Measurements from ENCODE around the gene TACR1. TPM values are rescaled to one million over a fixed set of nuclear protein-coding genes. Genes with fewer than 3 reads are reported as not detected.

TACR1 gene
- total and polyA plus RNA-seq, 2 of the 8 experiments (the other 6 are each of a cell fraction or from before 2014, with no cell fraction given), result 0.09 to 0.37 TPM

DNA sequence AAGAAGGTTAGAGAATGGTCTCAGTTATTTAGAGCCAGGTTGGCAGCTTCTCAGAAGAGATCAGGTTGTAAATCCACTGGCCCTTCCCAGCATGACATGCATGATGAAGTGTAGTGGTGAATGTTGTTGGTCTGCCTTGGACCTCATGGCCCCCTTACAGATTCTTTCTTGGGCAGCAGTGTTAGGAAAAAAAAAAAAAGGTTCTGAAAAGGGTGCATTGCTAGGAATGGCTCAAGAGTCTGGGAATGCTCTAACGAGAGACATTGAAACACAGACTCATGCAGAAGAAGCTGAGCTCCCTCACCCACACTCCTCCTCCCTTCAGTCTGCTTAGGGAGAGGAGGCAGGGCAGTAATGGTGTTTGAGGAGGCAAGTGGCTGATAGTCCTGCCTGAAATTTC is 135.4 kb downstream of the TACR1 start (continued):
- TF ChIP-seq, protein P1, sequence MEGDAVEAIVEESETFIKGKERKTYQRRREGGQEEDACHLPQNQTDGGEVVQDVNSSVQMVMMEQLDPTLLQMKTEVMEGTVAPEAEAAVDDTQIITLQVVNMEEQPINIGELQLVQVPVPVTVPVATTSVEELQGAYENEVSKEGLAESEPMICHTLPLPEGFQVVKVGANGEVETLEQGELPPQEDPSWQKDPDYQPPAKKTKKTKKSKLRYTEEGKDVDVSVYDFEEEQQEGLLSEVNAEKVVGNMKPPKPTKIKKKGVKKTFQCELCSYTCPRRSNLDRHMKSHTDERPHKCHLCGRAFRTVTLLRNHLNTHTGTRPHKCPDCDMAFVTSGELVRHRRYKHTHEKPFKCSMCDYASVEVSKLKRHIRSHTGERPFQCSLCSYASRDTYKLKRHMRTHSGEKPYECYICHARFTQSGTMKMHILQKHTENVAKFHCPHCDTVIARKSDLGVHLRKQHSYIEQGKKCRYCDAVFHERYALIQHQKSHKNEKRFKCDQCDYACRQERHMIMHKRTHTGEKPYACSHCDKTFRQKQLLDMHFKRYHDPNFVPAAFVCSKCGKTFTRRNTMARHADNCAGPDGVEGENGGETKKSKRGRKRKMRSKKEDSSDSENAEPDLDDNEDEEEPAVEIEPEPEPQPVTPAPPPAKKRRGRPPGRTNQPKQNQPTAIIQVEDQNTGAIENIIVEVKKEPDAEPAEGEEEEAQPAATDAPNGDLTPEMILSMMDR (IDR thresholded peaks at IDR 0.05; ENCODE audit: control extremely low read depth in 1 of 3, insufficient read depth in 1 of 3, low read depth in 1 of 3, low read length in 3 of 3), result no peak

Measured in H1 (cell line).